NB4 (cell line): ENCODE measurements around the gene MDGA2.

Source experiments
- DNase-seq: peaks from one replicate; pipeline ENCODE4 v3.0.0; 2010; ENCODE audit warnings: low read depth
- H3K4me3 ChIP-seq: one replicate; pipeline ENCODE4 v1.5.1; 2011; ENCODE audit warnings: mild to moderate bottlenecking, low read depth, low read length, moderate library complexity
- CTCF ChIP-seq: IDR thresholded peaks from one replicate; pipeline ENCODE4 v1.5.1; 2012; ENCODE audit warnings: low read depth, low read length
- MAX ChIP-seq: IDR thresholded peaks from 2 replicates; pipeline ENCODE4 v1.6.1; 2011; ENCODE audit warnings: low read depth, low read length
- MYC ChIP-seq: IDR thresholded peaks from 2 replicates; pipeline ENCODE4 v1.6.1; 2011; ENCODE audit warnings: low read depth, low read length
- POLR2A ChIP-seq: IDR thresholded peaks from 2 replicates; pipeline ENCODE4 v1.6.1; 2011; ENCODE audit warnings: mild to moderate bottlenecking; ENCODE audit not compliant: insufficient read length; ENCODE audit errors: extremely low read depth

The MDGA2 gene

GRCh38 chr14:47536341-47536740 is 139.1 kb downstream of the MDGA2 start:
- H3K4me3 ChIP-seq = no peak overlapping the region
- no peak for DNase-seq
- TF ChIP-seq MYC = no peak
- TF ChIP-seq POLR2A = no peak
- no peak for TF ChIP-seq CTCF
- TF ChIP-seq MAX = no peak

GRCh38 chr14:47526591-47527244 is 148.7 kb downstream of the MDGA2 start:
- TF ChIP-seq MAX = no peak
- no peak for TF ChIP-seq MYC
- TF ChIP-seq CTCF = no peak
- no peak for TF ChIP-seq POLR2A
- no peak for DNase-seq
- no peak overlapping the region for H3K4me3 ChIP-seq

DNA sequence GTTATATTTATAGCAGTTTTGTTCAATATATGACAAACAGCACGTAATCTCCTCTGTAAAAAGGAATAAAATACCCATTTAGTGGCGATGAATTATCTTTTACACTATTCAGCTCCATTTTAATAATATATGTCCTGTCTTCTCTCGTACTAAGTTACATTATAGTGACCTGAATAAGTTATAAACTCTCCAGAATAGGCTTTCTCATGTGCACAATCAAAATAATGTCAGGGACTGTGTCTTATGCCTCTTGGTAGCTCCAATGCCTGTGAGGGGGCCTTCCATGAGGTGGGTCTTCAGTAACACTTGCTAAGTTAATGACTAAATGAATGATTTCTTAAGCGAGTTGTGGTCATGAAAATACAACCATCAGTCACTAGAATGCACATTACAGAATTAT is 150.9 kb downstream of the MDGA2 start:
- TF ChIP-seq MAX (no peak), CTCF (no peak), POLR2A (no peak), MYC (no peak)
- H3K4me3 ChIP-seq = no peak overlapping the region
- no peak for DNase-seq

DNA sequence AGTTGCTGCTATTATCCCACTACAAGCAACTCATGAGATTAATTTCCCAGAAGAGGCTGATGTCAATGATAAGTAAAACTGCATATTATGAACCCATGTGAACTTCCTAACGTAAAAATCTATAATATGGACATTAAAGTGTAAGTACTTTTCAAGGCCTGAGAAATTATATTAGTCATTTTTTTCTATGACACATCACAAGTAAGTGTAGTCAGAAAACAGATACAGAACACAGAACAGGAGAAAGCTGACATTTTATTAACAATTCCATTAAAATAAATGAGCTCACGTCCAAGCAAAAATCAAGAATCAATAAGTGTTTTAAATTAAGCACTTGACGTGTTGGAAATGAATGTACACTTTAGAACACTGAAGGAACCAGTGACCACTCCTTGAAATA is 155.0 kb downstream of the MDGA2 start:
- no peak for DNase-seq
- TF ChIP-seq POLR2A (no peak), MYC (no peak), MAX (no peak), CTCF (no peak)
- no peak overlapping the region for H3K4me3 ChIP-seq

DNA sequence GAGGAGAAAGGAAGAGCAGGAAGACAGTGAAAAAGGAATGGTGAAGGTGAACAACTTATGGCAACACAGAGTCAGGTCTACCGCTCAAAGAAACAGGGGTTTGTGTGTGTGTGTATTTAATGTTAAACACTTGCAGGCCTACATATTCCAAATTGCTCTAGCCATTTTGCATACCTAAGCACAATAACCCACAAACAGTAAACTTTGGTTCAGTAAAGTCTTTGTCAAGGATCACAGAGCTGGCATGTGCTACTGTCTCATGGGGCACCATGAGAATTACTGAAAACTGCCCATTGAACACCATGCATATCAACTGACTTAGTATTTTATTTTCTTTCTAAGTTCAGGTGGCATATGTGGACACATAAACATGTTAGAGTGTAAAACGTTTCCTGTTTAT is 163.6 kb downstream of the MDGA2 start:
- DNase-seq = no peak
- TF ChIP-seq MYC = no peak
- no peak for TF ChIP-seq POLR2A
- no peak overlapping the region for H3K4me3 ChIP-seq

DNA sequence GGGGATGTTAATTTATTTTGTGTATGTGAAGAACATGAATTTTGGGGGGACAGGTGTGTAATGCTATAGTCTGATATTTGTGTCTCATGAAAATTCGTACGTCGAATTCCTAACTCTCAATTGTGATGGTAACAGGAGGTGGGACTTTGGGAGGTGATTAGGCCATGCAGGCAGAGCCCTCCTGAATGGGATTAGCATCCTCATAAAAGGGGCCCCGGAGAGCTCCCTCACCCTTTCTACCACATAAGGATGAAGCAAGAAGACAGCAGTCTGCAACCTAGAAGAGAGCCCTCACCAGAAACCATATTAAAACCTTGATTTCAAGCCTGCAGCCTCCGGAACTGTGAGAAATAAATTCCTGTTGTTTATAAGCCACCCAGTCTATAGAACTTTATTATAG is 165.4 kb downstream of the MDGA2 start:
- no peak for DNase-seq
- H3K4me3 ChIP-seq = no peak overlapping the region
- no peak for TF ChIP-seq MYC
- no peak for TF ChIP-seq CTCF
- no peak for TF ChIP-seq MAX
- no peak for TF ChIP-seq POLR2A
